ENCODE data around the gene FNBP1L.
"Not testable (repeated sequence)": the region's sequence is repeated elsewhere in the genome, so short reads cannot be mapped to it uniquely, and the experiment has no call there.

Gene FNBP1L

DNA sequence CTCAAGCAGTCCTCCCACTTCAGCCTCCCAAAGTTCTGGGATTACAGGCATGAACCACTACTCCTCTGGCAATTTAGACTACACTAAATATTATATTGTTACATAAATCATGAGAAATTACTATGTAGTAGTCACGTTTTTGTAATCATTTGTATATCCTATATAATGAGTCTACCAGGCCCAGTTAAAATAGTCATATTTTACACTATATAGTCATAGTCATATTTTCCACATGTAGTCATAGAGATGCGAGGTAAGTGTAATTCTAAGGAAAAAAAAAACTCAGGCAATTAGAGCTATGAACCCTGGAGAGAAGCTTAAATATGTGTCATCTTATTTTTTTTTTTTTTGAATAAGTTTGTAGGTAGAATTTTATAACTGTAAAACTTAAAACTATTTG lies 90.0 kb downstream of the FNBP1L start:
- no peak for DNase-seq

DNA sequence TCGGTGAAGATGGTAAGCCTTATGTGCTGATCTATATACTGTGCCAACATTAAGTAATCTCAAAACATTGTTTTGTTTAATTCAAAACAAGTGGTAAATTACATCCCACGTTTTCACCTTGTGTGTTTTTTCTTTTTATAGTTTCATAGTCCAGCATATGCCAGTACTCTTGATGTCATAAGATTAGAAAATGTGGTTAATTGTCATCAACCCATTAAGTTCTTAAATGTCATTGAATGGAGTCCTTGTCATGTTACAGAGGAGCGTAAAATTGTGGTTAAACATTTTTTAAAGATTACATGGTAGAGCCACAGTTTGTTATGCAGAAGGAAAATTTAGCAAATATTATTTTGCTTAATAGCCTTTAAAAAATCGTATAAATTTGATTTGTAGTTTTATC lies 93.1 kb downstream of the FNBP1L start:
- DNase-seq, result no peak

DNA sequence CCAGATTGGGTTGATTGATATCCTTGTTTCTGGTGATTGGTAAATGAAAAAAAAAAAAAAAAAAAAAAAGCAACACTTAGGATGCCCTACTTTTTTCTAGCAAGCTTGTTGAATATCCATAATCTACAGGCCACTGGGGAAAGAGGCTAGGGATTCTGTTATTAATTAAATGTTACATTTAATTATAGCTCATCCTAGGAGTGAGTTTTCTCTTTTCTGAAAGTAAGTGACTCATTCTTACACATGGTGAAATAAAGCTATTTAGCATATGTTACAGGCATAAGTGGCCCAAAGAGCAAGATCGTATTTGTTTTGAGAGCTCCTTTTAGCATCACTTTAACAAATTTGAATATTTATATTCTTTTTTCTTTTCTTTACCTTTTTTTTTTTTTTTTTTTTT lies 94.5 kb downstream of the FNBP1L start:
- no peak for DNase-seq

DNA sequence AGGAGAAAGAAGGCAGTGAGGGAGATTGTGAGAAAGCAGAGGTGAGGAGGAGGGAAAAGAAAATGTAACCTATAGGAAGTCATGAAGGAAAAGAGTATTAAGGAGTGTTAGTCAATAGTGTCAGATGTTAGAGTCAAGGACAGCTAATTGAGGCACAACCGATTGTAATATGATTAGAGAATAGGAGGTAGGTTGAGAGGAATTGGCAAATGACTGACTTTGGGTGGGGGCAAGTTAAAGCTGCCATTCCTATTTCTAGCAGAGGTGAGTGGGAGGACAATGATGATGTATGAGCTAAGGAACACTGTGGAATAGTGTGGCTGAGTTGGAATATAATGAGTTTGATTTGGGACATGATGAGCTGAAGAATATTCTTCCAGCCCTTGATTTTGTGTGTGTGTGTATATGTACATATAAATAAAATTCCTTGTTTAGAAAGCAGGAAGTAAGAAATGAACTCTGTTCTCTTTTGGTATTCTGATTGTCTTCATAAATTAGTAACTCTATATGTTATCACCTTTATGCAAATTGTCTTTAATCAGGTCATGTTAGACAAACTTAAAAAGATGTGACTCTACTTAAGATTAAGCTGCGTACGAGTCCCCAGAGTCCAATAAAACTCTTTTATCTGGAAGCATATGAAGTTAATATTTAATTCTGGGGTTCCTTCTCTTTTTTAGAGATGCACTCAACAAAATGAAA lies 98.4 kb downstream of the FNBP1L start:
- no peak for DNase-seq

DNA sequence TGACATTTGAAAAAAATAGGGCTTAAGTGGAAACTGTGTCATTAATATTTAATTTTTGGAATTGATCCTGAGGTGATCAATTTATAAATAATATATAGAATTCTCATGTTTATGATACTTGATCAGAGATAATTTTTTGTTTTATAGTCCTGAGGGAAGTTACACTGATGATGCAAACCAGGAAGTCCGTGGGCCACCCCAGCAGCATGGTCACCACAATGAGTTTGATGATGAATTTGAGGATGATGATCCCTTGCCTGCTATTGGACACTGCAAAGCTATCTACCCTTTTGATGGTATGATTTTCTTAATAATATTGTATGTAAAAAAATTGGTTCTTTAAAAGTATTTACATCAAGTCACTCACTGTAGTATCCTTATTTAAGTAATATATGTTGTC lies 101.2 kb downstream of the FNBP1L start:
- no peak for DNase-seq

DNA sequence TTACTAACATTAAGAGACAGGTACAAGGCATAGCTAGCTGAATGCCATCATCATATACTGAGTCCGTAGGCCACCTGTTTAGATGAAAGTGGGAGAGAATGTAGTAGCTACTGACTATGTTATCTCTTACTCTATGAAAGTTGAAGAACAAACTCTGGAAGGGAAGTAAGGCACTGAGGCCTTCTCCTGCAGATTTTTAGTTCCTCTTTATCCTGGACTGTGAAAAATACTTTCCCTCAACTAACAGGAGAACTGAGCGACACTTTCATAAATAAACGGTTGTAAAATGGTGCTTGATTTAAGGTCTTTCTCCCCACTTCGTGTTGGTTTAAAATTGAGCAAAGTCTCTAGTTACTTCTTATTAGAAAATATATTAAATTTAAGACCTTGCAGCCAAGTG lies 101.9 kb downstream of the FNBP1L start:
- no peak for DNase-seq

DNA sequence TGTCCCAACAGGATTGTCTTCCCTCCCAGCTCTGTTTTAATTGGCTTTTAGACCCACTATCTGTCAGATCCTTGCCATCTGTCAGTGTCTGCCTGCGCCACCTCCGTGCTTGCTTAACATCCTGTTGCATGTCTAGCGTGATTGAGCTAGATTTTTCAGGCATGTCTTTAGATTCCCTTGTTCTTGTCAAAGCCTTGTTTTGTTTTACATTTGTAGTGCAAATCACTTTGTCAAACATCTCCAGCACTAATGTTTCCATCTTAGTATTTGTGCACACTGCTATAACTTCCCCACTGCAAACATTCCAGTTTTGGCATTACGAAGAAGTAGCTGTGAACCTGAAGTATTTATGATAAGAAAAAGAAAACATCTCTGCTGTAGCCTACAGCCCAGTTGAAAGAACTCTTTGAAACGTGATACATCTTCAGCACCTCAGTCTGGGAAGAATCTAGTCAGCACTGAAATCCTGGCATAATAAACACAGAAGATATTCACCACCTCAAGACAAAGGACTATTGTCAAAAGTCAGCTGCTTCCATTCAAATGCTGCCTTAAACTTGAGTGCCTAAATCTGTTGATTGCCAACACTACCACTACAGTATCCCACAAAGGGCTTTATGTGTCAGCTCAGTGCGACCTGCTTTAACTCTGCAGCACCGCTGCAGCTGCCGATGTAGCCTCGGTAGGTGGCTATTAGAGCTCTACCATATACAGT lies 105.0 kb downstream of the FNBP1L start:
- no peak for DNase-seq

DNA sequence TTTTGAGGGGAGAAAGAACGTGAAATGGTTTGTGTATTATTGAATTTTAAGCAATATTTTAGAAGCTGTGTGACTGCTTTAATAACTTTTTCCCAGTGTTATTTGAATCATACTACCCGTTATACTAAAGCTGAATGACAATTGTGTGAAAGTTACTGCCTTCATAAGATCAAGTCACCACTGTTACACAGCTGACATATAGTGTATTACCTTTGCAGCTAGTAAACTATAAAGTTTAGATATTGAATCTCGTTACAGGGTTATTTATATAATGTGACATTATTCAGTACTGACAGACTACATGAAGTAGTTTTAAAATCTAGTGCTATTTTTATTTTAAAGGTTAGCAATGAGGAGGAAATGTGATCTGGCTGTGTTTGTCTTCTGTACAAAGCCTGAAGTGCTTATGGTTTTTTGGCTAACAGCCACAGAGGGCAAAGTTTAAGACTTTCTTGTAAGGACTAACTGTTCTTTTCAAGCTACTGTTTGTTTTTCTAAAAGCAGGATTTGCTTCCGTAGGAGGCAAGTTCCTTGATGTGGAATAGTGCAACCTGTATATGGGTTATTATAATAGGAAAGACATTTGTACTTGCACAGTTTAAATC lies 106.1 kb downstream of the FNBP1L start:
- not testable (repeated sequence) for DNase-seq

DNA sequence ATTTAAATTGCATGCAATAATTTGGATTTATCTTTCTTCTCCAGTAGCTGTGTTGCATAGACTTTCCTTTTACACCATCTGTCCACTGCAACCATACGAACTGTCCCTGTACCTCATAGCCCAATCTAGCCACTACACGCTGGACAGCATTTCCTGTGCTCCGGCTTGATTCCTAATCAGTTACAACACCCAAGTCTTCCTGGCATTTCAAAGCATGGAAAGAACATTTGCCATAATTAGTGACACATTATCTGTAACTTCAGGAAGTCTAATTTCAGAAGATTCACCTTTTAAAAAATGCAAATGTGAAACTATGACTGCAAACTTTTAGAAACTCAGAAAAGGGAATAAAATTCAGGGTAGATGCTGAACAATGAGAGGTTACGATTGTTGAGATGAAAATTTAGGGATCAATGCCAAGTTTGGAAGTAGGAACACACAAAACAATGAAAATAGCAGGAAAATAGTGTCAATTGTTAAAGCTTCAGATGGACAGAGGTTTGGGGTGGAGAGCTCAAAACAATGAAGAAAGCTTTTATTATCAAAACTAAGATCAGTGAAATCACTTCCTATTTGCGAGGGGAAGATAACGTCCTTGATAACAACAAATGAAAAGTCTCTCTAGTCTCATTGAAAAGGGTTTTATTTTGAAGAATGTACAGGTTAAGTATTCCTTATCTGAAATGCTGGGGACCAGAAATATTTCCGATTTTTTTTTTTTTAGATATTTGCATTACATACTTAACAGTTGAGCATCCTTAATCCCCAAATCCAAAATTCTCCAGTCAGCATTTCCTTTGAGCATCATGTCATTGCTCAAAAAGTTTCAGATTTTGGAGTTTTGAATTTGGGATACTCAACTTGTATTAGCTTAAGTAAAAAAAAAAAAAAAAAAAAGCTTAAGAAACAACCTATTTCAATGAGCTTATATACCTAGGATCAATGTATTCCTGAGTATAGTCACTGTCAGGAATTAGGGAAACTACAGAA lies 107.3 kb downstream of the FNBP1L start:
- no peak for DNase-seq

DNA sequence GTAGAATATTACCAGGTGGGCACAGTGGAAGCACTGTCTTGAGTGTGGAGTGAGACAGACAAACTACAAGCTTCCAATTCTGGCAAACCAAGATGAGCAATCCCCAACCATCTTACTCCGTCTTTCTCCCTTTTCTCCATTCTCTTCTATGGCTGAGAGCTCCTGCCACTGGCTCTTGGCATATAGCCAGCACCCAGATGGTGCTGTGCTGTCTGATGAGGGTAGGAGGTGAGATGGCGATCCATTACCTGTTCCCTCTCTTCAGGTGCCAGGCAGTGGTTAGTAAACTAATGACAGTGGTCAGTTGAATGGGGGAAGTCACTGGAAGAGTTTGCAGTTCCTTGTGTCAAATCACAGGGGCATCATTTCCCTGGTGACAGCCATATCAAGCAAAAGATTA lies 108.4 kb downstream of the FNBP1L start:
- no peak for DNase-seq

DNA sequence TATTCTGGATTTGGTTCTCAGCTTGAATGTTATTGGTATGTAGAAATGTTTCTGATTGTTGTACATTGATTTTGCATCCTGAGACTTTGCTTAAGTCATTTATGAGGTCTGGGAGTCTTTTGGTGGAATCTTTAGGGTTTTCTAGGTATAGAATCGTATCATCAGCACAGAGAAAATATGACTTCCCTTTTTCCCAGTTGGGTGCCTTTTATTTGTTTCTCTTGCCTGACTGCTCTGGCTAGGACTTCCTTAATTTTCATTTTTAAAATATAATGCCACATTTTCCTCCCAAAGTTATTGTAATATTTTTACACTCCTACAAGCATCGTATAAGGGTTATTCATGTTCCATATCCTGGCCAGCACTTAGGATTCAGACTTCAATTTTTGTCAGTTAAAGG lies 111.1 kb downstream of the FNBP1L start:
- DNase-seq, result no peak

DNA sequence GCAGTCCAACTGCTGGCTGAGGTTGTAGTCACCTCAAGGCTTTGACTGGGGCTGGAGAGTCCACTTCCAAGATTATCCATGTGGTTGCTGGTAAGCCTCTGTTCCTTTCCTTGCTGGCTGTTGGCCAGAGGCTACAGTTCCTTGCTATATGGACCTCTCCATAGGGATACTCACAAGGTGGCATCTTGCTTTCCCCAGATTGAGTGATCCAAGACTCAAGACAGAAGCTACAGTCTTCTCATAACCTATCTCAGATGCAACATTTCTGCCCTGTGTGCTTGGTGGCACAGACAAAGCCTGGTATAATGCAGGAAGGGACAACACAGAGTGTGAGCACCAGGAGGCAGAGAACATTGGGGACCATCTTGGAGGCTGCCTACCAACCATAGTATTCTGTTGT lies 111.8 kb downstream of the FNBP1L start:
- DNase-seq, result no peak

DNA sequence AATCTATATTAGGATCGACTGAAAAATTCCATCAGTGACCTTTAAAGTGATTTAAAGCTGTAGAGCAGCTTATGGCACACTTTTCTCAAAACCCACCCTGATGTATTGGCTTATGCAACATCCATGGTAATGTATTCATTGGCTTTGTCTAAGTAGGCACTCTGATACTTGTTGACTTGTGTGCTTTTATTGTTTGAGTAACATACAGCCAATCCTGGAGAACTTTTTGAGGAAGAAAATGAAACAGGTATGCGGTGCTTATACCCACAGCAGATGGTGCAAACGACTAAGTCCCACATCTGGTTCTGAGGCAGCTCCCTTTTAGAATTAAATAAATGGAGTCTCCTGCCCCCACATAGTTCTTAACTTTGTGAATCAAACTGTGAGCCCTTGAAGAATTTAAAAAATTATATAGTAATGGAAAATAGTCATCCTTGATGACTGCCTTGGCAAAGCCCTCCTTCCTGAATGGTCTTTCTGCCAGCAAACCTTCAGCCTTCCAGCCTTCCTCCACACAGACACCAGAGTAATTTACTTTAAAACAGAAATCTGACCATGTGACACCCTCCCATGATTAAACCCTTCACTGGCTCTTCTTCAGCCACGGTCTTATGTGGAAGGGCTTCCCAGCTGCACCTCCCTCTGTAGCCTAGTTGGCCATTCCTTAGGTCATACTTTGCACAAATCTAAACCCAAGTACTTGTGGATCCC lies 117.7 kb downstream of the FNBP1L start:
- no peak for DNase-seq

DNA sequence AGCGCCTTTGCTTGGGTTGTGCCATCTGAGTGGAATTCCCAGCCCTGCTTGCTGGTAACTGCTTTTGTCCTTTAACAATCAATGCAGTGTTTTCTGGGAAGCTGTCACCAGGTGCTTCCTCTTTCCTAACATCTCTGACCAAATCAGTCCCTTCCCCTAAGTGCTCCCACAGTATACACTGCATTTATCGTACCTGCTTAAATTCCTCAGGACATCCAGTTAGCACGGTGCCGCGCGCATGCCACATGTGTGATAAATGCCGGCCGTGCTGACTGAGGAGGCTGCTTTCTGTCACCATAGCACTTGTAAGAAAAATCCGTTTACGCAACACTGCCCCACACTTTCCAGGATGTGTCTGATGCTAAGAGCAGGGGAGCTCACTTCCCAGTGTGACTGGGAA lies 118.3 kb downstream of the FNBP1L start:
- no peak for DNase-seq

DNA sequence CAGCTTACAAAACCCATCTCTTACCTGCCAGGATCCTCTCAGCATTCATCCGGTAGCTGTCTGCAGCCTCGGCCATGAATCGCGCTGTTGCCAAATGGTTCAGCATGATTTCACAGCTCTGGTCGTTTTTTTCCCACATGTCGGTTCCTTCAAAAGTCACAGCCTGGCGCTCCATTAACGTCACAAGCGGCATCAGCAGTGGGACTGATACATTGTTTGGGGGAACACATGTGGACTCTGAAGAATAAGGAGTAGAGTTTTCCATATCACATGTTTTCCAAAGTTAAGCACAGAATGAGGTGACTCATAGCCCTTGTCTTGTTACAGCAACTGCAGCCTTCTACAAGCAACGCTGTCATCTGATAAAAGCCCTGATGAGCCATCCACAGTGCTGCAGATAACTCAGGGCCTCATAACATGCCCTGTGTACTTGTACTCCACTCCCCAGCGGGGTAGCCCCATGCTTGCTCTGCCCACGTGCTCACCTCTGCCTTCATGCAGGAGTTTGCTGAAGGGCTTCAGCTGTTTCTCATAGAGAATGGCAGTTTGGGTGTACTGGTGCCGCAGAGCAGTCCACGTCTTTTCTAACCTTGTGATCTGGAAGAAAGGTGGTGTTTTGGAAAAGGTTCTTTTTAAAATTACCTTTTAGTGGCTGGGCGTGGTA lies 119.5 kb downstream of the FNBP1L start:
- no peak for DNase-seq

DNA sequence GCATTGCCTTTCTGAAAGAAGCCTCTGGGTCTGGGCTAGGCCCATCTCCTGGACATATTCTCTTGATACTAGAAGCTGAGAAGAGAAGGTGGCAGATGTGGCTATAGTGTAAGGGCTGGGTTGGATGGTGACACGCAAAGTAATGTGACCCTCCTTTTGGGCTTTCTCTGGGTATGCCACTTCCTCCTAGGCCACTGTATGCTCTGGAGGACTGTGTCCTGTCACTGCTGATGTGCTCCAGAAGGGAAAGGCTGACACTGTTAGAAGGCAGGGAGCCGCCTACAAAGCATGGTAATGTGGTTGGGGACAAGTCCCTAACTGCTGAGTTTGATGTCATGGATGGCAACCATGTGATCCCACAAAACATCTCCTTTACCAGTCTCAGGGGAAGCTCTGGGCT lies 121.6 kb downstream of the FNBP1L start:
- DNase-seq, result no peak

DNA sequence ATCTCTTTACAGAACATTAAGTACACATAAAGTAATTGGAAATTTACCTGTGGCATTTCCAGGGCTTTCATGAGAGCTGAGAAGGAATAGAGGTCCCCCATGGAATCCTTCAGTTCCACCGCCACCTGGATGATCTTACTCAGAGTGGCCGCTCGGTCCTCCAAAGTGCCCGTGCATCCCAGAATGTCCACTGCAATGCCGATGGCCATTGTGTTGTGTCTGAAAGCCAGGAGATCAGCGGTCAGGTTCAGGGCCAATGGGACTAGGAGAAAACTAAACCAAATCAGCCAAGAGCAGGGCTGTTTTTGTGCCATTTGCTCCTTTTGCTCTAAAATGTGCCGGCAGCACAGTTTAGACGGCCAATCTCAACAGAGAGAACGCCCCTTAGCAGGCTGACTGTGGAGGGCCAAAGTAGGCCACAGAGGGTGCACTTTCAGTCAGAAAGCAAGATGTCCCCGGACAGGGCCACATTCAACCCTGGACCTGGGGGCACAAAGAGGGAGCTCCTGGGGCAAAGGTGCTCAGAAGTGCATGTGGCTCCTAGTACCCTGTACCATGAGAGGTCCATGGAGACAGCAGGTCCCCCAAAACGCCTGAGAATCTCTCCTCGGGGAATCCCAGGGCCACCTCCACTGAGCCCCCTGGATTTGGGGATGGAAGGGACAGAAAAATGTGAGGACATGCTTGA lies 123.8 kb downstream of the FNBP1L start:
- no peak for DNase-seq

DNA sequence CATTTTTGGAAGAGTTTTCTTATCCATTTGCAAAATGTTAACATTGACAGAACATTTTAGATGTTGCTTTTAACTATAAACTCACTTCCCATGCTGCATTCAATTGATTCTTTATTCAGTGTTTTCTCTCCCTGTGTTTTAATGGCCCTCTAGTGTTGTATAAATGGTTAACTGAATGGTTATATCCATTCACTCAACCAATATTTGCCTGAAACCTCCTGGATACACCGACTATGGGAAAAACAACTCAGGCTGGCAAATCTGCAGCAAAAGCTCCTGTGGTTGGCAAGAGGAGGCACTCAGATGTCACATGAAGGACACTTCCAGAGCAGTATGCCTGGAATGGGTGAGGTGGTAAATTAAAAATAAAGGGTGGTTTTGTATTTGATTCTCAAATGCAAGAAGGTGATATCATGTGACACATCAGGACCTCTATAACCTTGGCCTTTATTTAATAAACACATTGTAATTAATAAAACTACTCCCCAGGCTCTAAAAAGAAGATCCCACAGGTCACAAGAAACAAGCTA lies 126.1 kb downstream of the FNBP1L start:
- DNase-seq, result no peak

DNA sequence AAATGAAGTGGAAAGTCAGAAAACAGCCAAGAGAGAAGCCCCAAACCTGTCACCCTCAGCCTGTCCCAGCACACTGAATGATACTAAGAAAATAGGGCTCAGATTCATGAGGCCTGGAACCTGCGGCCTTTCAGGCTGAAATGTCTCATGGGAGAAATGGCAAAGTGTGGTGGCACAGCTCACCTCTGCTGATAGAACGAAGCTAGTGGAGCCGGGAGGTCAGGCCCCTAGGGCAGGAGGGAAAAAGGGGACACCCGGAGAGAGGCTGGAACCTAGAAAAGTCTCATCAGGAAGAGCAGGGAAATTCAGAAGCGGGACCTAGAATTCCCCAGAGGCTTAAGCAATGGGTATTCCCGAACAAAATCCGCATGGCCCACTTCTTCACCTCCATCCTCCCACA lies 126.6 kb downstream of the FNBP1L start:
- DNase-seq, result no peak

DNA sequence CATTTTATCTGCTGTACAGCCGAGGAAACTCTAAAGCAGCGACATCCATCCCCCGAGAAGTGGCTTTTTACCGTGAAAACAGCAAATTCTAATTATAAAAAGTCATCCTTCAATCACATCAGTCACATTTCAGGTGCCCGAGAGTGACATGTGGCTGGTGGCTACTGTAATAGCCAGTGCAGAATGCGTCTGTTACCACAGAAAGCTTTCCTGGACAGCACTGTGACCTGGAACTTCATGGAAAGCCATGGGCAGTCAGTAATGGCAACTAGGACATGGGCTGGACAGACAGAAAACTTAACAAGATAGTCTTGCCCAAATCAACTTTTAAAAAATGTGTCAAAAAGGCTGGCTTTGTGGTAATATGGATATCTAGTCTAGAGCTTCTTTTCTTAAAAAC lies 127.1 kb downstream of the FNBP1L start:
- DNase-seq, result no peak
